Sigmoid colon (tissue), 4 donors: ENCODE results near the gene TFCP2.

Experiments
- POLR2AphosphoS5 ChIP-seq, 4 donors: sonication (generic); formaldehyde crosslinking; IDR thresholded peaks; one replicate each; pipeline ENCODE4 v1.6.1; 2017; ENCODE audit warnings: antibody characterized with exemption in 4 of 4
- TF ChIP-seq, protein P1 (sequence below), 4 experiments: fragments of 450-650 bp in 3 of 4; fragments of 200-600 bp in 1 of 4; IDR thresholded peaks; one replicate each; pipeline ENCODE4 v1.5.1; 2016 to 2019; ENCODE audit warnings: antibody characterized with exemption in 4 of 4, mild to moderate bottlenecking in 3 of 4, moderate library complexity in 2 of 4

GRCh38 chr12:51080136-51080535 lies 92.8 kb downstream of the TFCP2 start:
- TF ChIP-seq, protein P1, sequence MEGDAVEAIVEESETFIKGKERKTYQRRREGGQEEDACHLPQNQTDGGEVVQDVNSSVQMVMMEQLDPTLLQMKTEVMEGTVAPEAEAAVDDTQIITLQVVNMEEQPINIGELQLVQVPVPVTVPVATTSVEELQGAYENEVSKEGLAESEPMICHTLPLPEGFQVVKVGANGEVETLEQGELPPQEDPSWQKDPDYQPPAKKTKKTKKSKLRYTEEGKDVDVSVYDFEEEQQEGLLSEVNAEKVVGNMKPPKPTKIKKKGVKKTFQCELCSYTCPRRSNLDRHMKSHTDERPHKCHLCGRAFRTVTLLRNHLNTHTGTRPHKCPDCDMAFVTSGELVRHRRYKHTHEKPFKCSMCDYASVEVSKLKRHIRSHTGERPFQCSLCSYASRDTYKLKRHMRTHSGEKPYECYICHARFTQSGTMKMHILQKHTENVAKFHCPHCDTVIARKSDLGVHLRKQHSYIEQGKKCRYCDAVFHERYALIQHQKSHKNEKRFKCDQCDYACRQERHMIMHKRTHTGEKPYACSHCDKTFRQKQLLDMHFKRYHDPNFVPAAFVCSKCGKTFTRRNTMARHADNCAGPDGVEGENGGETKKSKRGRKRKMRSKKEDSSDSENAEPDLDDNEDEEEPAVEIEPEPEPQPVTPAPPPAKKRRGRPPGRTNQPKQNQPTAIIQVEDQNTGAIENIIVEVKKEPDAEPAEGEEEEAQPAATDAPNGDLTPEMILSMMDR (IDR thresholded peaks at IDR 0.05), result no peak
- TF ChIP-seq POLR2AphosphoS5 (IDR thresholded peaks at IDR 0.05), result no peak
